ENCODE results near the gene TCP11X2.

- TF ChIP-seq POLR2A (IDR thresholded peaks at IDR 0.05) = no peak
- TF ChIP-seq CTCF (IDR thresholded peaks at IDR 0.05) = no peak
Observed at GRCh38 chrX:102498732-102499131, 27.1 kb upstream of the TCP11X2 start.

Data from right lobe of liver (tissue), 4 donors.